ENCODE results near the gene FAM156B.
"Not testable (repeated sequence)": the region's sequence is repeated elsewhere in the genome, so short reads cannot be mapped to it uniquely, and the experiment has no call there.

GRCh38 chrX:52940704-52941103 lies 43.6 kb downstream of the FAM156B start:
- TF ChIP-seq CTCF, POLR2A, POLR2AphosphoS5 (IDR thresholded peaks at IDR 0.05): not testable (repeated sequence)

Data from transverse colon (tissue), 4 donors.